Naive thymus-derived CD4-positive, alpha-beta T cell (primary cell): ENCODE data around the gene GNAQ. TPM values are rescaled to one million over a fixed set of nuclear protein-coding genes. Genes with fewer than 3 reads are reported as not detected.
"Not testable (repeated sequence)": the region's sequence is repeated elsewhere in the genome, so short reads cannot be mapped to it uniquely, and the experiment has no call there.

Experiments
- ATAC-seq: fragments of 150-1000 bp; cut with Tn5 transposase; 2 replicates; pipeline ENCODE4 v1.10.0; 2021; ENCODE audit warnings: mild to moderate bottlenecking, moderate library complexity
- CTCF ChIA-PET: fragments of 350-600 bp; sonication (Branson Sonifier 250); formaldehyde crosslinking; loops from one replicate; lab custom pipeline; 2021; ENCODE audit warnings: antibody characterized with exemption; lab: Charles Lee
- POLR2A ChIA-PET: fragments of 350-600 bp; sonication (Branson Sonifier 250); formaldehyde crosslinking; loops from one replicate; lab custom pipeline; 2021; ENCODE audit warnings: antibody characterized with exemption, inconsistent platforms; lab: Charles Lee
- DNase-seq, 9 donors: peaks; one replicate each; pipeline versions ENCODE4 v3.0.0 to v3.0.0-alpha.2; 2020 to 2022; ENCODE audit warnings: mixed read lengths in 1 of 9
- H3K27ac ChIP-seq: one replicate; pipeline ENCODE4 v1.7.0; 2013; ENCODE audit warnings: mild to moderate bottlenecking, low read depth, low read length, moderate library complexity
- H3K27me3 ChIP-seq, 2 donors: one replicate each; pipeline ENCODE4 v1.7.0; 2013; ENCODE audit warnings: low read length in 2 of 2, mild to moderate bottlenecking in 2 of 2, moderate library complexity in 2 of 2; ENCODE audit not compliant: control insufficient read depth in 2 of 2, insufficient read depth in 2 of 2
- H3K36me3 ChIP-seq, 3 experiments: 1 replicate in 2 of 3; 2 replicates in 1 of 3; pipeline ENCODE4 v1.7.0; 2013; ENCODE audit warnings: low read length in 3 of 3, mild to moderate bottlenecking in 3 of 3, moderate library complexity in 1 of 3; ENCODE audit not compliant: insufficient read depth in 3 of 3, control insufficient read depth in 2 of 3
- H3K4me1 ChIP-seq, 2 donors: one replicate each; pipeline ENCODE4 v1.7.0; 2013; ENCODE audit warnings: low read length in 2 of 2, mild to moderate bottlenecking in 2 of 2, moderate library complexity in 1 of 2; ENCODE audit not compliant: control insufficient read depth in 2 of 2, insufficient read depth in 2 of 2
- H3K4me3 ChIP-seq: 2 replicates; pipeline ENCODE4 v1.7.0; 2013; ENCODE audit warnings: mild to moderate bottlenecking, low read length
- H3K9me3 ChIP-seq, 3 experiments: 1 replicate in 2 of 3; 2 replicates in 1 of 3; pipeline ENCODE4 v1.7.0; 2013; ENCODE audit warnings: low read length in 3 of 3; ENCODE audit not compliant: control insufficient read depth in 2 of 3
- H3K27ac Mint-ChIP-seq, 9 donors: one replicate each; pipeline ENCODE4 v1.8.0; 2020 to 2022; ENCODE audit warnings: mixed read lengths in 9 of 9, mild to moderate bottlenecking in 8 of 9, moderate library complexity in 5 of 9, inconsistent platforms in 2 of 9
- H3K27me3 Mint-ChIP-seq, 5 donors: one replicate each; pipeline ENCODE4 v1.8.0; 2021 to 2022; ENCODE audit warnings: mixed read lengths in 5 of 5, mild to moderate bottlenecking in 1 of 5
- H3K36me3 Mint-ChIP-seq, 5 donors: one replicate each; pipeline ENCODE4 v1.8.0; 2020 to 2022; ENCODE audit warnings: mixed read lengths in 5 of 5, mild to moderate bottlenecking in 3 of 5, inconsistent platforms in 1 of 5
- H3K4me1 Mint-ChIP-seq, 7 donors: one replicate each; pipeline ENCODE4 v1.8.0; 2020 to 2022; ENCODE audit warnings: mixed read lengths in 7 of 7, mild to moderate bottlenecking in 3 of 7, inconsistent platforms in 1 of 7
- H3K4me3 Mint-ChIP-seq, 10 donors: one replicate each; pipeline ENCODE4 v1.8.0; 2020 to 2022; ENCODE audit warnings: mild to moderate bottlenecking in 10 of 10, mixed read lengths in 10 of 10, moderate library complexity in 6 of 10, inconsistent platforms in 2 of 10
- H3K9me3 Mint-ChIP-seq, 11 donors: one replicate each; pipeline ENCODE4 v1.8.0; 2020 to 2022; ENCODE audit warnings: mixed read lengths in 11 of 11, mild to moderate bottlenecking in 4 of 11, inconsistent platforms in 1 of 11, moderate library complexity in 1 of 11
- intact Hi-C, 2 donors: fragments of 100-400 bp; cut with micrococcal nuclease; formaldehyde crosslinking; loops; one replicate each; pipeline ENCODE4 v1.15.1; 2023
- polyA plus RNA-seq, 2 donors: library from polyadenylated mRNA; unstranded; fragments of 300-500 nt; fragmentation: Illumina TruSeq; gene quantifications; one replicate each; pipeline ENCODE4 v1.2.3, GENCODE V29; 2021
- total RNA-seq, 6 experiments: library from RNA in 5 of 6; stranded (reverse) in 5 of 6; gene quantifications; 1 replicate in 5 of 6; 2 replicates in 1 of 6; pipeline ENCODE4 v1.2.3 and lab custom pipeline; 2021 to 2026

GNAQ gene
- total and polyA plus RNA-seq, 7 experiments from 2014 or later, result 7.2 to 60.6 (median 46.2) TPM

DNA sequence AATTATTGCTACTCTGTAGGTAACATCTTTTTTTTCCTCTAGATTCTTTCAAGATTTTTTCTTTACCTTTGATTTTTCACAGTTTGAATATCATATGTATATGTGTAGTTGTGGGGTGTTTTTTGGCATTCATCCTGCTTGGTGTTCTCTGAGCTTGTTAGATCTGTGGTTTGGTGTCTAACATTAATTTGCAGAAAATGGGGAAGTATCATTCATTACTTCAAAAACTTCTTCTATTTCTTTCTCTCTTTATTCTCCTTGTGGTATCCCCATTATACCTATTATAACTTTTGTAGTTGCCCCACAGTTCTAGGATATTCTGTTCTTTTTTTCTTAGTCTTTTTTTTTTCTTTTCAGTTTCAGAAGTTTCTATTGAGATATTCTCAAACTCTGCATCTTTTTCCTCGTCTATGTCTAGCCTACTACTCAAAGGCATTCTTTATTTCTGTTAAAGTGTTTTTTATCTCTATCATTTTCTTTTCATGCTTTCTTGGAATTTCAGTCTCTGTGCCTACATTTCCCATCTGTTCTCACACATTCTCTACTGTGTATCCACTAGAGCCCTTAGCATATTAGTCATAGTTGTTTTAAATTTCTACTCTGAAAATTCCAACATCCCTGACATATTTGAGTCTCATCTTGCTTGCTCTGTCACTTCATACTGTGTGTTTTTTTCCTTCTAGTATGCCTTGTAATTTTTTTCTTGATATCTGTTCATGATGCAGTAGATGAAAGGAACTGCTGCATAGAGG, 323.4 kb downstream of the GNAQ start:
- Mint-ChIP-seq H3K27ac (no peak overlapping the region), H3K4me1 (peaks cover 0 to 8% (median 0%) of the 10 kb centered on the region in 7 donors), H3K36me3 (peaks cover 0 to 13% (median 4%) of the 10 kb centered on the region in 5 donors), H3K4me3 (no peak overlapping the region), H3K9me3 (peaks cover 0 to 51% (median 16%) of the 10 kb centered on the region in 11 donors), H3K27me3 (peaks cover 0 to 3% (median 0%) of the 10 kb centered on the region in 5 donors)
- ATAC-seq (no peak), DNase-seq (no peak)
- Histone ChIP-seq H3K4me3 (no peak overlapping the region), H3K4me1 (no peaks in the 10 kb centered on the region), H3K36me3 (no peaks in the 10 kb centered on the region), H3K27me3 (no peaks in the 10 kb centered on the region), H3K9me3 (peaks cover 0 to 5% (median 0%) of the 10 kb centered on the region in 3 experiments), H3K27ac (no peak overlapping the region)
- intact Hi-C loops, result no loop called here
- POLR2A ChIA-PET, result no interaction called here
- CTCF ChIA-PET, result no interaction called here

DNA sequence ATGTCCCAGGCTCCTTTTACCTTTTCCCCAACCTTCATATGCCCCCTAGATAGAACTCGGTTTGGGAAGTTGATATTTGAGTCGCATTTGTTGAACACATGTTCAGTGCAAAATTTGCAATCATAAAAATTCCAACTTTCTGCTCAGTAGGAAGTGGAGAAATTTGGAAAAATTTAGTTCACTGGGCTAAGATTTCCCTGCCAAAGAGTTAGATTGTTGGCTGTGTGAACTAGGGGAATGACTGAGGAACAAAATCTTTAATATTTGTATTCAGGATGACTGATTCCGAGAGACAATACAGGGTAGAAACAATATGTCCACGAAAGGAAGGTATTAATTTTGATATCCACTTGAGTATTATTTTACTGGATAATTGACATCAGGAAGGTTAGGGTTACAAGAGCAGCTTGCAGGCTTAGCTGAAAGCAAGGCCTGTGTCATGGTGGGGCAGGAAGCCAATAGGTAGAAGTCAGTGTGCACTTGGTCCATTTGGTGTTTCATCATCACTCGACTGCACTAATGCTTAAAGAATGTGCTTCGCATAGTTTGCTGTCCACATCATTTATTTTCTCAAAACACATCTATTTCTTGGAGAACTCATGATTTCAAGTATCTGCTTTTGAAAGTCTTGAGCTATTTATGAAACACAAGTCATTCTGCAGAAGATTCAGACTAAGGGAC, 324.1 kb downstream of the GNAQ start:
- CTCF ChIA-PET, result no interaction called here
- H3K27ac Mint-ChIP-seq, result no peak overlapping the region
- intact Hi-C loops, result no loop called here

DNA sequence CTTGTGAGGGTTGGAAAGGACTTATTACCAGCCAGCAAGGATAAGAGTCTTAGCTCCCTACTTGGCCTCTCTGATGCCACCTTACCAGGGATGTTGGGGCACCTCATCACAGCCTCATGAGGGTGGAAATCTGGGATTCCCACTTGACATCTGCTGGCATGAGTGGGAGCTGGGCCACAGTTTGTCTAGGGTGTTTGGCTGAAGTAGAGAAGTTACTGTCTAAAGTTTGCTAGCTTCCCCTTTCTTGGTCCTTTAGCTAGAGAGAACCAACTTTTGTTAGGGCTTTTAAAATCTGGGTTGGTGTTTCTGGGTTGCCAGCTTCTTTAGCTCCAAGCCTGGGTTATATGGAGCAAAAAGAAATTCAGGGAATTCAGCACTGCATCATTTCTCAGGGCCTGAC, 326.0 kb downstream of the GNAQ start:
- Histone ChIP-seq H3K36me3 (no peaks in the 10 kb centered on the region), H3K27ac (no peak overlapping the region), H3K4me3 (no peak overlapping the region), H3K27me3 (no peaks in the 10 kb centered on the region), H3K9me3 (peaks cover 0 to 5% (median 0%) of the 10 kb centered on the region in 3 experiments), H3K4me1 (no peaks in the 10 kb centered on the region)
- H3K4me1 Mint-ChIP-seq, result peaks cover 0 to 2% (median 0%) of the 10 kb centered on the region in 7 donors
- ChIA-PET CTCF (no interaction called here), POLR2A (no interaction called here)
- intact Hi-C loops, result no loop called here
- no peak overlapping the region for H3K27ac Mint-ChIP-seq
- H3K4me3 Mint-ChIP-seq, result no peak overlapping the region
- peaks cover 0 to 53% (median 16%) of the 10 kb centered on the region in 11 donors for H3K9me3 Mint-ChIP-seq
- H3K27me3 Mint-ChIP-seq, result peaks cover 0 to 13% (median 3%) of the 10 kb centered on the region in 5 donors
- DNase-seq (no peak), ATAC-seq (no peak)
- H3K36me3 Mint-ChIP-seq, result peaks cover 0 to 13% (median 4%) of the 10 kb centered on the region in 5 donors

More for the DNA sequence above, 324.1 kb downstream of the GNAQ start:
- Histone ChIP-seq H3K36me3 (no peaks in the 10 kb centered on the region), H3K4me3 (no peak overlapping the region), H3K9me3 (peaks cover 0 to 5% (median 0%) of the 10 kb centered on the region in 3 experiments), H3K27ac (no peak overlapping the region), H3K4me1 (no peaks in the 10 kb centered on the region), H3K27me3 (no peaks in the 10 kb centered on the region)
- Mint-ChIP-seq H3K4me3 (no peak overlapping the region), H3K36me3 (peaks cover 0 to 13% (median 4%) of the 10 kb centered on the region in 5 donors), H3K9me3 (peaks cover 0 to 51% (median 16%) of the 10 kb centered on the region in 11 donors), H3K27me3 (peaks cover 0 to 3% (median 0%) of the 10 kb centered on the region in 5 donors), H3K4me1 (peaks cover 0 to 4% (median 0%) of the 10 kb centered on the region in 7 donors)
- POLR2A ChIA-PET, result no interaction called here
- DNase-seq (no peak), ATAC-seq (no peak)

DNA sequence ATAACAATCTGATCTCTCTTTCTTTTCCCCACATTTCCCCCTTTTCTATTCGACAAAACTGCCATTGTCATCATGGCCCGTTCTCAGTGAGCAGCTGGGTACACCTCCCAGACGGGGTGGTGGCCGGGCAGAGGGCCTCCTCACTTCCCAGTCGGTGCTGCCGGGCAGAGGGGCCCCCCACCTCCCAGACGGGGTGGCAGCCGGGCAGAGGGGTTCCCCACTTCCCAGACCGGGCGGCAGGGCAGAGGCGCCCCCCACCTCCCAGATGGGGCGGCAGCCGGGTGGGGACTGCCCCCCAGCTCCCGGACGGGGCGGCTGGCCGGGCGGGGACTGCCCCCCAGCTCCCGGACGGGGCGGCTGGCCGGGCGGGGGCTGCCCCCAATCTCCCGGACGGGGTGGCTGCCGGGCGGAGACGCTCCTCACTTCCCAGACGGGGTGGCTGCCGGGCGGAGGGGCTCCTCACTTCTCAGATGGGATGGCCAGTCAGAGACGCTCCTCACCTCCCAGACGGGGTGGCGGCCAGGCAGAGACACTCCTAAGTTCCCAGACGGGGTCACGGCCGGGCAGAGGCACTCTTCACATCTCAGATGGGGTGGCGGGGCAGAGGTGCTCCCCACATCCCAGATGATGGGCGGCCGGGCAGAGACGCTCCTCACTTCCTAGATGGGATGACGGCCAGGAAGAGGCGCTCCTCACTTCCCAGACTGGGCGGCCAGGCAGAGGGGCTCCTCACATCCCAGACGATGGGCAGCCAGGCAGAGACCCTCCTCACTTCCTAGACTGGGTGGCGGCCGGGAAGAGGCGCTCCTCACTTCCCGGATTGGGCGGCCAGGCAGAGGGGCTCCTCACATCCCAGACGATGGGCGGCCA, 328.9 kb downstream of the GNAQ start:
- H3K27ac Mint-ChIP-seq, H3K4me1 ChIP-seq, H3K36me3 Mint-ChIP-seq, intact Hi-C loops, H3K9me3 ChIP-seq, H3K4me3 ChIP-seq, H3K27me3 ChIP-seq, ATAC-seq, POLR2A ChIA-PET, DNase-seq, H3K36me3 ChIP-seq, H3K27ac ChIP-seq, H3K4me3 Mint-ChIP-seq, CTCF ChIA-PET, H3K4me1 Mint-ChIP-seq: not testable (repeated sequence)
- Mint-ChIP-seq H3K27me3 (peaks cover 0 to 16% (median 3%) of the 10 kb centered on the region in 5 donors), H3K9me3 (peaks cover 0 to 26% (median 5%) of the 10 kb centered on the region in 11 donors)

DNA sequence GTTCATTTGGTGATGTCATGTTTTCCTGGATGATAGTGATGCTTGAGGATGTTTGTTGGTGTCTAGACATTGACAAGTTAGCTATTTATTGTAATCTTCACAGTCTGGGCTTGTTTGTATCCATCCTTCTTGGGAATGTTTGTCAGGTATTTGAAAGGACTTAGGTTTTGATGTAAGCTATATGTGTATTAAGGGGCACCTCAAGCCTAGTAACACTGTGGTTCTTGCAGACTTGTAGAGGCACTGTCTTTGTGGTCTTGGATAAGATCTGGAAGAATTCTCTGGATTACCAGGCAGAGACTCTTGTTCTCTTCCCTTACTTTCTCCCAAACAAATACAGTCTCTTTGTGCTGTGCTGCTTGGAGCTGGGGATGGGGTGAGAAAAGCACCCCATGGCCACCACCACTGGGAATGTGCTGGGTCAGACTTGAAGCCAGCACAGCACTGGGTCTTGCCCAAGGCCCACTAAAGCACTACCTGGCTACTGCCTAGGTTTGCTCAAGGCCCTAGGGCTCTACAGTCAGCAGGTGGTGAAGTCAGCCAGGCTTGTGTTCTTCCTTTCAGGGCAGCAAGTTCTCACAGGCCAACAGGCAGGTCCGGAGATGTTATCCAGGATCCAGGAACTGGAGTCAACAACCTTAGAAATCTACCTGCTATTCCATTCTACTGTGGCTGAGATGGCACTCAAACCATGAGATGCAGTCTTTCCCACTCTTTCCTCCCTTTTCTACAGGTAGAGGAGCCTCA, 334.2 kb downstream of the GNAQ start:
- no peak for ATAC-seq
- Histone ChIP-seq H3K36me3 (no peaks in the 10 kb centered on the region), H3K9me3 (no peaks in the 10 kb centered on the region), H3K4me3 (no peak overlapping the region), H3K27me3 (no peaks in the 10 kb centered on the region), H3K4me1 (no peaks in the 10 kb centered on the region), H3K27ac (no peak overlapping the region)
- intact Hi-C loops, result no loop called here
- peaks cover 0 to 20% (median 13%) of the 10 kb centered on the region in 5 donors for H3K27me3 Mint-ChIP-seq
- DNase-seq, result no peak
- H3K27ac Mint-ChIP-seq, result no peak overlapping the region
- POLR2A ChIA-PET, result no interaction called here
- H3K9me3 Mint-ChIP-seq, result peaks cover 0 to 46% (median 14%) of the 10 kb centered on the region in 11 donors
- no peaks in the 10 kb centered on the region for H3K4me1 Mint-ChIP-seq
- H3K36me3 Mint-ChIP-seq, result peaks cover 0 to 6% (median 4%) of the 10 kb centered on the region in 5 donors
- no peak overlapping the region for H3K4me3 Mint-ChIP-seq
- CTCF ChIA-PET, result no interaction called here

DNA sequence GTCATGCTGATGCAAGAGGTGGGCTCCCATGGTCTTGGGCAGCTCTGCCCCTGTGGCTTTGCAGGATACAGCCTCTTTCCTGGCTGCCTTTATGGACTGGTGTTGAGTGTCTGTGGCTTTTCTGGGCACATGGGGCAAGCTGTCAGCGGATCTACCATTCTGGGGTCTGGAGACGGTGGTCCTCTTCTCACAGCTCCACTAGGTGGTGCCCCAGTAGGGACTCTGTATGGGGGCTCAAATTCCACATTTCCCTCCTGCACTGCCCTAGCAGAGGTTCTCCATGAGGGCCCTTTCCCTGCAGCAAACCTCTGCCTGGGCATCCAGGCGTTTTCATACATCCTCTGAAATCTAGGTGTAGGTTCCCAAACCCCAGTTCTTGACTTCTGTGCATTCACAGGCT, 340.9 kb downstream of the GNAQ start:
- H3K36me3 ChIP-seq, DNase-seq, ATAC-seq, H3K27me3 ChIP-seq, H3K4me1 ChIP-seq, H3K4me3 Mint-ChIP-seq, CTCF ChIA-PET, intact Hi-C loops, POLR2A ChIA-PET, H3K27ac ChIP-seq, H3K4me3 ChIP-seq, H3K36me3 Mint-ChIP-seq, H3K27ac Mint-ChIP-seq, H3K4me1 Mint-ChIP-seq, H3K9me3 ChIP-seq: not testable (repeated sequence)
- Mint-ChIP-seq H3K27me3 (peaks cover 3 to 20% (median 9%) of the 10 kb centered on the region in 5 donors), H3K9me3 (peaks cover 0 to 52% (median 10%) of the 10 kb centered on the region in 11 donors)
